NT2/D1 (cell line): ENCODE measurements around the gene QPRT.

ENCODE experiments used
- SUZ12 ChIP-seq: IDR thresholded peaks from 2 replicates; pipeline ENCODE4 v1.6.1; 2011; ENCODE audit not compliant: insufficient read length, insufficient read depth; ENCODE audit errors: extremely low read depth
- YY1 ChIP-seq: IDR thresholded peaks from 2 replicates; pipeline ENCODE4 v1.6.1; 2011; ENCODE audit not compliant: insufficient read length, insufficient read depth
- ZNF274 ChIP-seq: IDR thresholded peaks from 2 replicates; pipeline ENCODE4 v1.6.1; 2011; ENCODE audit warnings: mild to moderate bottlenecking, low read depth, low read length

DNA sequence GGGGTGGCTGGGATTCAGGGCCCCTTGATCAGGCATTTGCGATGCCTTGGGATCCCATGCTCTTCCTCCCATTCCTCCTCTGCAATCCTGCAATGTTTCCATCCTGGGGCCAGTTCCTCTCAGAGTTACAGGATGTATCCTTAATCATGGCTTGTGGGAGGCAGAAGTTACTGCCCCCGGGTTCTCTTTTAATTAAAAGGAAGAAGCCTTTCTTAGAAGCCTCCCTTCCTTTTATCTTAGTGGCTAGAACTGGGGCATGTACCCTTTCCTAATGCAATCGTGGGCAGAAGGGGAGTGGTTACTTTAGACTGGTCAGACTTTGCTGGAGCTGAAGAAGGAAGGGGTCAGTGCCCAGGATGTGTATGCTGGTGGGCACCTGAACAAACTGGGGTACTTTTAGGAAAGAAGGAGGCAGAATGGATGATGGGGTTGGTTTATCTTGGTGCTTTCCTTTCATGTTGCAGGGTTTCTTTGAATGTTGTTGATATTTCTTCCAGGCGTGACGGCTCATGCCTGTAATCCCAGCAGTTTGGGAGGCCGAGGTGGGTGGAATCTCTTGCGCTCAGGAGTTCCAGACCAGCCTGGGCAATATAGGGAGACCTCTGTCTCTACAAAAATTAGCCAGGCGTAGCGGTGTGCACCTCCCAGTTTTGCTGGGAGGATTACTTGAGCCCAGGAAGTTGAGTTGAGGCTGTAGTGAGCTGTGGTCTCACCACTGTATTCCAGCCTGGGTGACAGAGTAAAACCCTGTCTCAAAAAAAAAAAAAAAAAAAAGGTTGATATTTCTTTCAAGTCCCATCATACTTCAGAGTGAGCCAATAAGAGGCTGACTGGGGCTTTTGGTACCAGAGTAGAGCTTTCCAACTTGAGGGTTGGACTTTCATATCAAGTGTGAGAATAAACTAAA is 29.1 kb upstream of the QPRT start:
- no peak for TF ChIP-seq ZNF274
- no peak for TF ChIP-seq YY1
- no peak for TF ChIP-seq SUZ12
